Measurements from ENCODE around the gene C6orf47.
A peak's percentile ranks its signal among the peaks of the same experiment; 100 is the strongest.

The C6orf47 gene

DNA sequence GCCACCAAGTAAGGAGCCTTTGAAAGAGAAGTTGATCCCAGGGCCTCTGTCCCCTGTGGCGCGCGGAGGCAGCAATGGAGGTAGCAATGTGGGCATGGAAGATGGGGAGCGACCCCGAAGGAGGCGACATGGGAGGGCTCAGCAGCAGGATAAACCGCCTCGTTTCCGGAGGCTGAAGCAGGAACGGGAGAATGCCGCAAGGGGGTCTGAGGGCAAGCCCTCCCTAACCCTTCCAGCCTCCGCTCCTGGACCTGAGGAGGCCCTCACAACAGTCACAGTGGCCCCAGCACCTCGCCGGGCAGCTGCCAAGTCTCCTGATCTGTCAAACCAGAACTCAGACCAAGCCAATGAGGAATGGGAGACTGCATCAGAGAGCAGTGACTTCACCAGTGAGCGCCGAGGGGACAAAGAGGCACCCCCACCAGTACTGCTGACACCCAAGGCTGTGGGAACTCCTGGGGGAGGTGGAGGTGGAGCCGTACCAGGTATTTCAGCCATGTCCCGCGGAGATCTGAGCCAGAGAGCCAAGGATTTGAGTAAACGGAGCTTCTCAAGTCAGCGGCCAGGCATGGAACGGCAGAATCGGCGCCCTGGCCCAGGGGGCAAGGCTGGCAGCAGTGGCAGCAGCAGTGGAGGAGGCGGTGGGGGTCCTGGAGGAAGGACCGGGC lies 28.2 kb downstream of the C6orf47 start:
- no peak for DNase-seq

DNA sequence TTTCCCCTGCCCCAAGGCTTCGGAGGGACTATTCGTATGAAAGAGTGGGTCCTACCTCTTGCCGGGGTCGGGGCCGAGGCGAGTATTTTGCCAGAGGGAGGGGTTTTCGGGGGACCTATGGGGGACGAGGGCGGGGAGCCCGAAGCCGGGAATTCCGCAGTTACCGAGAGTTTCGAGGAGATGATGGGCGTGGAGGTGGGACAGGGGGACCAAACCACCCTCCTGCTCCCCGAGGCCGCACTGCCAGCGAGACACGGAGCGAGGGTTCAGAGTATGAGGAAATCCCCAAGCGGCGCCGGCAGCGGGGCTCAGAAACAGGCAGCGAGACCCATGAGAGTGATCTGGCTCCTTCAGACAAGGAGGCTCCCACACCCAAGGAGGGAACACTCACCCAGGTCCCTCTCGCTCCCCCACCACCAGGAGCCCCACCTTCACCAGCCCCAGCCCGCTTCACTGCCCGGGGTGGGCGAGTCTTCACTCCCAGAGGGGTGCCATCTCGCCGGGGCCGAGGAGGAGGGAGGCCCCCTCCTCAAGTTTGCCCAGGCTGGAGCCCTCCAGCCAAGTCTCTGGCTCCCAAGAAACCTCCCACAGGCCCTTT lies 28.8 kb downstream of the C6orf47 start:
- DNase-seq, result no peak

DNA sequence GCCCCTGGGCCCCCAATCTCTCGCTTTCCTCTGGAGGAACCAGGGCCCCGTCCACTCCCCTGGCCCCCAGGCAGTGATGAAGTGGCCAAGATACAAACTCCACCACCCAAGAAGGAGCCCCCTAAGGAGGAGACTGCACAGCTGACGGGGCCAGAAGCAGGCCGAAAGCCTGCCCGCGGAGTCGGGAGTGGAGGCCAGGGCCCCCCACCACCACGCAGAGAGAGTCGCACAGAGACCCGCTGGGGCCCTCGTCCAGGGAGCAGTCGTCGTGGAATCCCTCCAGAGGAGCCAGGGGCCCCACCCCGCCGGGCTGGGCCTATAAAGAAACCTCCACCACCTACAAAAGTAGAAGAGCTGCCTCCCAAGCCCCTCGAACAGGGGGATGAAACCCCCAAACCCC lies 29.4 kb downstream of the C6orf47 start:
- no peak for DNase-seq

DNA sequence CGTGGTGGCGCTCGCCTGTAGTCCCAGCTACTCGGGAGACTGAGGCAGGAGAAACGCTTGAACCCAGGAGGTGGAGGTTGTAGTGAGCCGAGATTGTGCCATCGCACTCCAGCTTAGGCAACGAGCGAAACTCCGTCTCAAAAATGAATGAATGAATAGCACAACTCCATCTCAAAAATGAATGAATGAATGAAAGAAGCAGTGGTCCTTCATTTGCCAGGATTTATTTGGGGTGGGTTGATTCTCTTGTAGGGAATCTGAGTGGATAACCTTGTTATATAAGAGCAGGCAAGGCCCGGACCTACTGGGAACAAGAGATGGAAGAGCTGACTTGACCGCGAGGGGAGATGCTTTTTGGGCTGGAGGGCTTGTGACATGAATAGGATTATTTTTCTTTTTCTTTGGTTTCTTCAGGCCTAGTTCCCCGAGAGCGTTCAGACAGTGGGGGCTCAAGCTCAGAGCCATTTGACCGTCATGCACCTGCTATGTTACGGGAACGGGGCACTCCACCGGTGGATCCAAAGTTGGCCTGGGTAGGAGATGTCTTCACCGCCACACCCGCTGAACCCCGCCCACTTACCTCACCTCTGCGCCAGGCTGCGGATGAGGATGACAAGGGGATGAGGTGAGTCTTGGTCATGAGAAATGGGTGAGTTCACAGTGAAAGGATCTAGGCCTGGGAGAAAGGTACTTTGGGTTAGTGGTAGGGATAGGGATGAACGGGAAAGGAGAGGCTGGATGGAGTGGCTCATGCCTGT lies 30.2 kb downstream of the C6orf47 start:
- DNase-seq, result no peak

DNA sequence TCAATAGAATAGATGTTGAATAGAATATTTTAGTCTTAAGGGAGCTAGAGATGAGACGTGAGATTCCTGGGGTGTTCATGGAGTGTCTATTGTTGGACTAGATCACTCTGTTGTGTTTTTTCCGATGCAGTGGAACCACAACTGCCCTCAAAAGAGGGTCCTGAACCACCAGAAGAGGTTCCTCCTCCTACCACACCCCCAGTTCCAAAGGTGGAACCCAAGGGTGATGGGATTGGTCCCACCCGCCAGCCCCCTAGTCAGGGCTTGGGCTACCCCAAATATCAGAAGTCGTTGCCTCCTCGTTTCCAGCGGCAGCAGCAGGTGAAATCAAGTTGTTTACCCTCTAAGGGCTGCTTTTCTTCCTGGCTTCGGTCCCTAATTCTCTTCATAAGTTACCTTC lies 31.6 kb downstream of the C6orf47 start:
- DNase-seq, result no peak

DNA sequence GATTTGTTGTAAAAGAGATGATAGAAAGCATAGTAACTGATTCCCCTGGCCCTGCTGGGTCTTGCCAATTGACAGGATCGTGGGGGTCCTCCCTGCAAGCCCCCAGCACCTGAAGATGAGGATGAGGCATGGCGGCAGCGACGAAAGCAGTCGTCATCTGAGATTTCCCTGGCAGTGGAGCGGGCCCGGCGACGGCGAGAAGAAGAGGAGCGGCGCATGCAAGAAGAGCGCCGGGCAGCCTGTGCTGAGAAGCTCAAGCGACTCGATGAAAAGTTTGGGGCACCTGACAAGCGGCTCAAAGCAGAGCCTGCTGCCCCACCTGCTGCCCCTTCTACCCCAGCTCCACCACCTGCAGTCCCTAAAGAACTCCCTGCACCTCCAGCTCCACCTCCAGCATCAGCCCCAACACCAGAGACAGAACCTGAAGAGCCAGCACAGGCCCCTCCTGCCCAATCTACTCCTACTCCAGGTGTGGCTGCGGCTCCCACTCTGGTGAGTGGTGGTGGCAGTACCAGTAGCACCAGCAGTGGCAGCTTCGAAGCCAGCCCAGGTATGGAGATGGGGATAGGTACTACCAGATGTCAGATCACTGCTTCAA lies 32.8 kb downstream of the C6orf47 start:
- DNase-seq, result no peak

DNA sequence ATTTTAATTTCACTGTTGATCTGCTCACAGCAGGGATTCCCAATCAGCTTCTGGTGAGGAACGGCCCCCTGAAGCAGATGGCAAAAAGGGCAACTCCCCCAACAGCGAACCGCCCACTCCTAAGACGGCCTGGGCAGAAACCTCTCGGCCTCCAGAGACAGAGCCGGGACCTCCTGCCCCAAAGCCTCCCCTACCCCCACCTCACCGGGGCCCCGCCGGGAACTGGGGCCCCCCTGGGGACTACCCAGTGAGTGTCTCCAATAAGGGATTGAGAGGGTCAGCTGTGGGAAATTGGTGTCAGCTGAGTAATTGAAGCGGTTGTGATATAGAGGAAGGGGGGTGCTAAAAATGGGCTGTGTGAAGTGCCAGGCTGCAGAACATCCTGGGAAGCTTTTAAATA lies 33.6 kb downstream of the C6orf47 start:
- no peak for DNase-seq

DNA sequence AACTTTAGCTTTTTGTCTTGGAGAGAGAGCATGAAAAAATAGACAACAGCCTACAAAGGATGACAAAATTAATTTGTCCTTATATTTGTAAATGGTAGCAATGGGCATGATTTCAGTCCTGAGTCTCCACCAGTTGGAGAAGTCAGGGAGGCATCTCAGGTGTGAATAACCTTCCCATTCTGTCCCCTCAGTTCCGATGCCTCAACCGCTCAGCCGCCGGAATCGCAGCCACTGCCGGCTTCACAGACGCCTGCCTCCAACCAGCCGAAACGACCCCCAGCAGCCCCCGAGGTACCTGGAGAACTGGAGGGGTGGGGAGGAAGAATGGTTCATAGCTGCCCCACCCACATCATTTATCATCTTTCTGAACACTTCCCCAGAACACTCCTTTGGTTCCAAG lies 36.5 kb downstream of the C6orf47 start:
- no peak for DNase-seq

DNA sequence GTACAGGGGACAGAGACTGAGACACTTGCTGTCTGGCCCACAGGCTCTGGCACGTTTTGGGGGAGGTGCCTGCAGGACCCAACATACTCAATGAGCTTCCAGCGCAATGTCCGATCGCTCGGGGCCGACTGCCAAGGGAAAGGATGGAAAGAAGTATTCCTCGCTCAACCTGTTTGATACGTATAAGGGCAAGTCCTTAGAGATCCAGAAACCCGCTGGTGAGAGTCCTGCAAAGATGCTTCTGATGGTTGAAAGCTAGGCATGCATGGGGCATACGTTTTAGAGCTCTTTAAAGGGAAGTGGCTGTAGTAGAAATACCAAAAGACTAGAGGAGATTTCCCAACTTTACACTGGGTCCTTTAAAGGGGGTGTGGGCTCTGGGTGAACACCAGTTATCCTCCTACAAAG lies 37.9 kb downstream of the C6orf47 start:
- DNase-seq, result no peak

DNA sequence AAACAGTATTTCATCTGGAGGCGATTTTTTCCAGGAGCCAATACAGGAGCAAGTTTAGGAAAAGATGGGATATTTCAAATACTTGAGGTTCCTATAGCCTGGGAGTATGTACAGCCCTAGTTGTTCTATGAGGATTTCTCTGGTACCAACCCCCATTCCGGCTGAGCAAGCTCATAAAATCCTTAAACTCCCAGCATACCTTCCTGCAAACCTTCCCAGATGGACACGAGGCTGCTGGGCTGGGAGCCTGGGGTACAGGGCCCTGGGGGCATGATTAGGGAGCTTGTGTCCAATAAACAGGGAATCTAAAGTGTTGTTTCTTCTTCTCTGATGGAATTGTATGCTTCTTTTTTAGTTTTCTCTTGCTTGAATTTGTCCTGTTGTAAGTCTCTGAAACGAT lies 38.6 kb downstream of the C6orf47 start:
- no peak for DNase-seq

DNA sequence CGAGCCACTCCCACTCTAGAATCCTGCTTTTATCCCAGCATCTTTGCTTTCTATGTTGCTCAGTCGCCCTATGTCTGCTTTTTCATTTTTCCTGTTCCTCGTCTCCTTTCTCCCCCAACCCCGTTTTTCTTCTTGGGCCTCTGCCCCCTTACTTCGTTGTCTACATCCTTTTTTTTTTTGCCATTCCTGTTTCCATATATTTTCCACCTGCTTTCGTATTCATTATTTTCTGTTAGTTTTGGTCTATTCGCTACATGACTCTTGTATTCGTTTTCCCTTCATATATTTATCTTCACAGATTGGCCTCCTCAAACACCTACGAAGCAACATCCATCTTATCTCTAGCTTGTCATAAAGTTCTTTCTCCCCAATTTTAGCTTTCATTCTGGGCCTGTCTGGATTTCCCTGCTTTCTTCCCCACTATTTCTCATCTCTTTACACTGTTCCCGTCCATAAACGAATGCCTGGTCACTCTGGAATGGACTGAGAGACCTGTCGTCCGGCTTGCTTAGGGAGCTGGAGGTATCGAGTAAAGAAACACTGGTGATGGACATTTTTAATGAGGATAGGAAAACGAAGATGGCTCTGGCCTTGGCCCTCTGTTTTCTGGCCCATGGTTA lies 39.1 kb downstream of the C6orf47 start:
- no peak for DNase-seq

DNA sequence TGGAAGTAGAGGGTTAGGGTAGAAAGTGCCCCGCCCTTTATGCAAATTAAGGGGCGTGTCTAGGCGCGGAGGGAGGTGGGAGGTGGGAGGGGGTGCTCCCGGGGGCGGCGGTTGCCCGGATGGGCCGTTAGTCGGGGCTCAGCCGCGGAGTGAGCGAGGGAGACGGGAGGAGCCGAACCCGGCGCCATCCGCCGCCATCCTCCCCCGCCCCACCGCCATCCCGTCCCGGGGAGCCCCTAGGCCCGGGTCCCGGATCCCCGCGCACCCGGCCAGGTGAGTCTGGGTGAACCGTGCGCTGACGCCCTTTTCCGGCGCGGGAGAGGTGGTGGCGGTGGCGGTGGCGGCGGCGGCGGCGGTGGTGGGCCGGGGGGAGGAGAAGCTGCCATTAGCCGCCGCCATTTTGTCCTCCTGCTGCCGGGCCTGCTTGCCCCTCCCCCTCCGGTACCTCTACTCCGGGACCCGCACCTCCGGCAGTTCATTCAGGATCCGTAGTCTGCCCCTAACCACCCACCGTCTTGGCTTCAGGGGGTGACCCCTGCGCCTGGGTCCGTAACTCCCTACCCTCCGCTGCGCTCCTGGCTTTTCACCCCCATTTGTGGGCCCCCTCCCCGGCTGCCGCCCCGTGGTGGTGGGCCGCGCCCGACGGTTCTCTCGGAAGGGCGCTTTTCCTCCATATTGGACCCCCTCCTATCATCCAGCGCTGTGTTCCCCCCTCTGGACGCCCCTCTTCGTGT lies 39.8 kb downstream of the C6orf47 start, which contains the start of gene PRRC2A:
PRRC2A (plus strand) TSS at position 130 of the 734 bp plus-strand sequence. CDS start 2,075 bp downstream, outside the sequence.
- DNase-seq, result peak; percentile 81

DNA sequence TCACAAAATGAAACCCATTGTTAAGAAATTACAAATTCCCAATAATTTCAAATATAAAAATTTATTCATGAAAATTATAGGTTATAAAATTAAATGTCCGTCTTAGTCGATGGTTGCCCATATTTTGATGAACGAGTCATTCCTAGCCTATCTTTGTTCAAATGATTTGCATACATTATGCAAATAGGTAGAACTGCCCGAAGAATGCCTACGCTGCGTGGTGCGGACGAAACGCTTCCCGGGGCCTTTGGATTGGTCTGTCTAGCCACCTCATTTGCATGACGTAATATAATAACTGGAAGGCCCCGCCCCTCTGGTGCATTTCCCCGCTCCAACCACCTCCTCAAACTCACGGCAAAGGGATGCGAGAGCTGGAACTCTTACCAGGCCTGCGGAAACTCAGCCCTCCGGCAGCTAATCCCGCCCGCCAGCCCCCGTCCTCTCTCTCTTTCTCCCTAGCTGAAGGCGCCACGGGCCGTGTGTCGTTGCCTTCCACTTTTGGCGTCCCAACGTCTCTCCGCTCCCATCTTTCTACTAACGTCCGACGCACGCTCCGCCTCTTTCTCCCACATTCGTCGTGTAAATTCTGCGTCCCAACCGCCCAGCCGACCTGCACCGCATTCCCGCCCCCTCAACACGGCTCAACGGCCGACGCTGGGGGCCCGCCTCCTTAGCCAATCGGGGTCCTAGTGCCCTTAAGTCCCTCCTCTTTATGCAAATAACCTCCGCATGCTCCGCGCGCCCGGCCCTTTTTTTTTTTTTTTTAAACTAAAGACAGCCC lies 40.6 kb downstream of the C6orf47 start:
- DNase-seq, result peak; percentile 98

DNA sequence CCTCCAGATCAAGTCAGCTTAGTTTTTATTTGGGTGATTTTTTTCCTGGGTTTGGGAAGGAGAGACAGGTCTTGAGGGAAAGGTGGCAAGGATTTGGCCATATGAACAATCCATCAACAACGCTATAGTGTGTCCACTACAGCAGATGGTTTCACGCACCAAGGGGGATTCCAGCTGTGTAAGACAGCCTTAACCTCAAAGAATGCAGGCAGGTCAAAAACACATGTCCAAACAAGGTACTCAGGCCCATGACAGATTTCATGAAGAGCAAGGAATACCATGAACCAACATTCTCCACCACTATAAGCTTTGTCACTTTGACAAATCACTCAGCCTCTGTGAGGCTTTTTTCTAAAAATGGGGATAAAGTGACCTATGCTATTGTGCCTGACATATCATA lies 43.6 kb downstream of the C6orf47 start:
- DNase-seq, result no peak

DNA sequence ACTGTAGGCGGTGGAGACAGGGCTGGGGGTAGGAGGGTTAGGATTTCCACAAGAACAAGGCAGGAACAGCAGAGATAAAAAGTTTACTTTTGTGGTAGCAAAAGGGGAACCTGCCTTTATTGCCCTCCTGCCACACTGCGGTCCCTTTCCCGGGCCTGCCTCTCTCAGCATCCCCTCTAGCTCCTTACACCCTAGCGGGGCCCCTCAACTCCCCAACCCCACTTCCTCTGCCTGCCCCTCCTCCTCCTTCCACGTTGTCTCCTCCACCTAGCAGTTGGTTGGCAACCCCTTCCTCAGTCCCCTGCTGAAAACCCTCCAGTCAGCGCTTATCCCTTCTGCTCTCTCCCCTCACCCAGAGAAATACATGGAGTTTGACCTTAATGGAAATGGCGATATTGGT lies 44.8 kb downstream of the C6orf47 start:
- DNase-seq, result no peak

DNA sequence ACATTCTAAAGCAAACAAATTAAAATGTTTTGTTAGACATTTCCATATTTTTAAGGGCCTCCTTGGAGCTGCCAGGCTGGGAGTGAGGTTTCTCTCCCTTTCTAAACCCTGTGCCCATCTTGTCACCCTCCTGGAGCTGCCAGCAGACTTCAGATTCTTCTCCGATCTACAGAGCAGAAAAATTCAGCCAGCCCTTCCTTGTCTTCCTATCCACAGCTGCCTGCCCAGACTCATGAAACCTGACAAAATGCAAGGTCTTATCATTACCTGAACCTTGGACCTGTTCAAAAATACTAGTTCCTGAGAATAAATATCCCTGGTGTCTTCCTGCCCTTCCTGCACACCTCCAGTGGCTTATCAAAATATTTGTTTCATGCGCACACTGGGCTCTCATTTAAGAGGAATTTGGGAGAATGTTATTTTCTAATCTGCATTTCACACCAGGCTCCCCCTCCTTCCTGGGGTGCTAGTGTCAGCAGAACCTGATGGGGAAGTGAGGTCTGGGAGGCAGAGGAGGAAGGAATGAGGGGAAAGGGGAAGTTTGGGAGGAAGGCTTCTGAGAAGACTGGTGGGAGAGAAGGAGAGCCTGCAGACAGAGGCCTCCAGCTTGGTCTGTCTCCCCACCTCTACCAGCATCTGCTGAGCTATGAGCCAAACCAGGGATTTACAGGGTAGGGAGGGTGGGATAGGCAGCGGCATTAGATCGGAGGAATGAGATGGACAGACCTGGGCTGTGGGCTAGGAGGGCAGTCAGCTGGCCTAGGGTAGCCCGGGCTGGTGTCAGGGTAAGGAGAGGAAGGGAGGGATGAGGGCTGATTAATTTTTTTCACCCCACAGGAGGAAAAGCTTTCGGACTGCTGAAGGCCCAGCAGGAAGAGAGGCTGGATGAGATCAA lies 45.6 kb downstream of the C6orf47 start, which contains the start of gene AIF1:
AIF1 (plus strand) TSS at position 551 of the 895 bp plus-strand sequence; CDS start at position 647, 96 bp downstream.
- peak; percentile 16 for DNase-seq

DNA sequence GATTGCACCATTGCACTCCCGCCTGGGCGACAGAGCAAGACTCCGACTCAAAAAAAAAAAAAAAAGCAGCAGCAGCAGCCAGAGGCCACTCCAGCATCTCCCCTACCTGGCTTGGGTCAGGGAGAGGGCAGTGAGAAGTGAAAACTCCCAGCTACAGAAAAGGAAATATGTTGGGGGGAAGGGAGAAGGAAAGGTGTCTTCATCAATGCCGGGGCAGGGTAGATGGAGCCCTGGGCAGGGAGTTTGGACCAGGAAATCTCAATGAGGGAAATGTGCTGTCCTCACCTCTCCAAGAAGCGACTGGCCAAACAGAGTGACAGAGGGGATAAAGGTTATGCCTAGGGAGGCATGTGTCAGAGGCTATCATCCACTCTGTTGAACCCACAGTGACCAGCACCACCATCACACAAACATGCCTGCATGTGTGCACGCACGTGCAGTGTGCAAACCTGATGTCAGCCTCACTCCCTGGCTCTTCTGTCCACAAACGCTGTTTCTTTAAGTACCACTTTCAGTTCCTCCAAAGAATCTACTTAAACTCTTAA lies 46.4 kb downstream of the C6orf47 start:
- peak; percentile 13 for DNase-seq

DNA sequence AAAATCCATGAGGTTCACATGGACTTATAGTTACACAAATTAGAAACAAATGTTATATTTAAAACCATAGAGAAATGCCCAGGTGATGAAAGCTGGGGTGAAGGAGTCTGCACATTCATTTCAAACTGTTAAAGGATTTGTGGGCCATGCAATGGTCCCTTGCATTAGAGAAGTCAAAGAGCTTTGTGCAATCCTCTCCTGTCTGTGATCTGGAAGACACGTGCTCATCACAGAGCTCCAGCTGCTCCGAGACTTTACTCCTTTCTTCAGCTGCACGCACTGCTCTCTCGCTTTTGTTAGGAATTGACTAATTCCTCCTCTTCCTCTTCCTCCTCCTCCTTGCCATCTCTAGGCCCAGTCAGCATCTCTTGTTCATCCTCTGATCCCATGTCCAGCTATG lies 49.6 kb downstream of the C6orf47 start:
- no peak for DNase-seq

DNA sequence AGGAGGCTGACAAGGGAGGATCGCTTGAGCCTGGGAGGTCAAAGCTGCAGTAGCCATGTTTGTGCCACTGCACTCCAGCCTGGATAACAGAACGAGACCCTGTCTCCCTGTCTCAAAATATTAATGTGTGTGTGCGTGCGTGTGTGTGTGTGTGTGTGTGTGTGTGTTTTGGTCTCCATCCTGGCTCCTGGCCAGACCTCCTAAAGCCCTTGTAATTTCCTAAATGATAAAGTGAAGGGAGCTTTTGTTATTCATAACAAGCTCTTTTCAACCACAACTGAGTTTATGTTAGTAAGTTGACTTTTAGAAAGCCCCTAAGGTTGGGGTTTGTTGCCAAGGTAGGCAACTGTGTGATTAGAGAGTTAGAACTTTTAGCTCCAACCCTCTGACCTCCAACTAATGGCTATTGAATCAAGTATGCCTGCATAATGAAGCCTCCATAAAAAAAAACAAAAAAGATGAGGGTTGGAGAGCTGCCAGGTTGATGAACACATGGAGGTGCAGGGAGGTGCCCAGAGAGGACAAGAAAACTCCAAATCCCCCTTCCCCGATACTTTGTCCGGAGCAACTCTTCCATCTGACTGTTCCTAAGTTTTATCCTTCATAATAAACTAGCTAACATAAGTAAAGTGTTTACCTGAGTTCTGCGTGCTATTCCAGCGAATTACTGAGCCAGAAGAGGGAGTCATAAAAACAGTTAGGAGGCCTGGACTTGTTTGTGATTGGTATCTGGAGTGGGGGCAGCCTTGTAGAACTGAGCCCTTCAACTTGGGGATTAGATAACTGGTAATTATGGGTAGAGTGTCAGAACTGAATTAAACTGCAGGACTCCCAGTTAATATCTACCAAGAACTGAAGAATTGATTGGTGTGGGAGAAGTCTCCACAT lies 50.8 kb downstream of the C6orf47 start:
- no peak for DNase-seq

Measured in midbrain (tissue), 1 donor.